Measurements from ENCODE around the gene COL4A1. TPM values are rescaled to one million over a fixed set of nuclear protein-coding genes. Genes with fewer than 3 reads are reported as not detected.

The COL4A1 gene
- total and polyA plus RNA-seq, 8 donors: 418 to 1,057 (median 547) TPM

DNA sequence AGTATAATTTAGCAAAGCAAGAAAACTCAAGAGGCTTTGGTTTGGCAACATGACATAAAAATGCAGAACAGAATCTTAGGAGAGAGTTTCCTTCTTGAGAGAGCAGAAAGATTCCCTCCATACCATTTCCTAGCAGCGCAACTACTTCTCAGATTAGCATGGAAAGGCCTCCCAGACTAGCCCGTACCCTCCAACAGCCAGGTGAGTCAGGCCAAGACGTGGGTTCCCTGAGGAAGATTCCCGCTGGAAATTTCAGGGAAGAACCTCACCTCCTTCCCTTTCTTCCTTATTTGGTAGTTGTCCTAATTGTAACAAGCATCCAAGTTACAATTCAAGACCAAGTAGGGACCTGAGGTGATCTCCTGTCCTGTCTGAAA lies 12.4 kb upstream of the COL4A1 start:
- H3K4me1 ChIP-seq: peaks cover 19 to 28% of the 10 kb centered on the region in 2 donors
- no peaks in the 10 kb centered on the region for H3K27me3 ChIP-seq
- H3K36me3 ChIP-seq: peaks cover 0 to 6% of the 10 kb centered on the region in 2 donors
- ATAC-seq: peak; percentile 5
- H3K4me3 ChIP-seq: no peak overlapping the region
- H3K27ac ChIP-seq: peak overlapping the region; percentile 39 to 60
- no peak for DNase-seq
- TF ChIP-seq, protein P1, sequence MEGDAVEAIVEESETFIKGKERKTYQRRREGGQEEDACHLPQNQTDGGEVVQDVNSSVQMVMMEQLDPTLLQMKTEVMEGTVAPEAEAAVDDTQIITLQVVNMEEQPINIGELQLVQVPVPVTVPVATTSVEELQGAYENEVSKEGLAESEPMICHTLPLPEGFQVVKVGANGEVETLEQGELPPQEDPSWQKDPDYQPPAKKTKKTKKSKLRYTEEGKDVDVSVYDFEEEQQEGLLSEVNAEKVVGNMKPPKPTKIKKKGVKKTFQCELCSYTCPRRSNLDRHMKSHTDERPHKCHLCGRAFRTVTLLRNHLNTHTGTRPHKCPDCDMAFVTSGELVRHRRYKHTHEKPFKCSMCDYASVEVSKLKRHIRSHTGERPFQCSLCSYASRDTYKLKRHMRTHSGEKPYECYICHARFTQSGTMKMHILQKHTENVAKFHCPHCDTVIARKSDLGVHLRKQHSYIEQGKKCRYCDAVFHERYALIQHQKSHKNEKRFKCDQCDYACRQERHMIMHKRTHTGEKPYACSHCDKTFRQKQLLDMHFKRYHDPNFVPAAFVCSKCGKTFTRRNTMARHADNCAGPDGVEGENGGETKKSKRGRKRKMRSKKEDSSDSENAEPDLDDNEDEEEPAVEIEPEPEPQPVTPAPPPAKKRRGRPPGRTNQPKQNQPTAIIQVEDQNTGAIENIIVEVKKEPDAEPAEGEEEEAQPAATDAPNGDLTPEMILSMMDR (IDR thresholded peaks at IDR 0.05): no peak
- no peaks in the 10 kb centered on the region for H3K9me3 ChIP-seq
- intact Hi-C loops (cut with DNase I): no loop called here

GRCh38 chr13:110318920-110319319 lies 12.0 kb upstream of the COL4A1 start:
- ATAC-seq (no peak), DNase-seq (no peak)
- Histone ChIP-seq H3K36me3 (peaks cover 0 to 6% of the 10 kb centered on the region in 2 donors), H3K27ac (peak overlapping the region; percentile 39 to 60), H3K4me1 (peaks cover 16 to 24% of the 10 kb centered on the region in 2 donors), H3K4me3 (no peak overlapping the region), H3K27me3 (no peaks in the 10 kb centered on the region), H3K9me3 (no peaks in the 10 kb centered on the region)
- intact Hi-C loops (cut with DNase I): no loop called here
- TF ChIP-seq, protein P1 (IDR thresholded peaks at IDR 0.05): no peak

GRCh38 chr13:110317496-110318195 lies 10.7 kb upstream of the COL4A1 start:
- Histone ChIP-seq H3K9me3 (no peaks in the 10 kb centered on the region), H3K4me3 (no peak overlapping the region), H3K36me3 (peaks cover 0 to 6% of the 10 kb centered on the region in 2 donors), H3K27me3 (no peaks in the 10 kb centered on the region), H3K4me1 (peaks cover 4 to 18% of the 10 kb centered on the region in 2 donors), H3K27ac (no peak overlapping the region)
- intact Hi-C loops (cut with DNase I): no loop called here
- ATAC-seq: no peak
- TF ChIP-seq, protein P1 (IDR thresholded peaks at IDR 0.05): no peak
- no peak for DNase-seq

DNA sequence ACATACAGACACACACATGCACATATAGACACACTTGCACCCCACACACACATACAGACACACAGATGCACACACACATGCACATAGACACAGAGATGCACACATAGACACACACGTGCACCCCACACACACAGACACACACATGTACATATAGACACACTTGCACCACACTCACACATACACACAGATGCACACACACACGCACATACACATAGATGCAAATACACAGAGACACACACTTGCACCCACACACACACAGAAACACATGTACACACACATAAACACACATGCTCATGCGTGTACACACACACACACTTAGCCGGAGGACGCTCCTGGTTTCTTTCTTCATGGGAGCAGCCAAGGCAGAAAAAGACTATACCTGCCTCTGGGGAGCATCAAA lies 10.1 kb upstream of the COL4A1 start:
- Histone ChIP-seq H3K27ac (no peak overlapping the region), H3K36me3 (peaks cover 0 to 6% of the 10 kb centered on the region in 2 donors), H3K4me3 (no peak overlapping the region), H3K27me3 (peaks cover 0 to 3% of the 10 kb centered on the region in 2 donors), H3K4me1 (peaks cover 4 to 19% of the 10 kb centered on the region in 2 donors), H3K9me3 (no peaks in the 10 kb centered on the region)
- intact Hi-C loops (cut with DNase I): no loop called here
- no peak for DNase-seq
- TF ChIP-seq, protein P1 (IDR thresholded peaks at IDR 0.05): no peak
- ATAC-seq: no peak

GRCh38 chr13:110316196-110316595 lies 9.2 kb upstream of the COL4A1 start:
- no peak for ATAC-seq
- H3K27ac ChIP-seq: no peak overlapping the region
- intact Hi-C loops (cut with DNase I): no loop called here

More at GRCh38 chr13:110316196-110316595, 9.2 kb upstream of the COL4A1 start:
- H3K27me3 ChIP-seq: peaks cover 0 to 12% of the 10 kb centered on the region in 2 donors
- no peaks in the 10 kb centered on the region for H3K9me3 ChIP-seq
- H3K4me1 ChIP-seq: peaks cover 4 to 27% of the 10 kb centered on the region in 2 donors
- DNase-seq: no peak
- no peak overlapping the region for H3K4me3 ChIP-seq
- TF ChIP-seq, protein P1 (IDR thresholded peaks at IDR 0.05): no peak
- peaks cover 0 to 6% of the 10 kb centered on the region in 2 donors for H3K36me3 ChIP-seq
